ENCODE results near the gene ZNF627. TPM values are rescaled to one million over a fixed set of nuclear protein-coding genes. Genes with fewer than 3 reads are reported as not detected.

ZNF627 gene
- total and polyA plus RNA-seq, 4 donors, result 4.8 to 30.6 (median 8.8) TPM

DNA sequence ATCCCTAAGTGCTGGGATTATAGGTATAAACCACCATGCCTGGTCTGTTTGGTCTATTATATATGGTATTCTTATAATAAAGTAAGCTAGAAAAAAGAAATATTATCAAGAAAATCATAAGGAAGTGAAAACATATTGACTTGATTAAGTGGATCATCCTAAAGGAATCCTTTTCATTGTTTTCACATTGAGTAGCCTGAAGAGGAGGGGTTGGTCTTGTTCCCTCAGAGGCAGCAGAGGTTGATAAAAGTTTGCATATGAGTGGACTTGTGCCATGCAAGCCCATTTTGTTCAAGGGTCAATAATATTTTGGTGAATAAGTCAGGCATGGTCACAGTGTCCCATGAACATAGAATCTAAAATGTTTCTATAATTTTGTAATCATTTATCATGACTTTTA is 52.7 kb downstream of the ZNF627 start:
- H3K36me3 ChIP-seq (ENCODE audit: control insufficient read depth in 4 of 4, insufficient read depth in 4 of 4, low read length in 4 of 4), result peaks cover 0 to 41% (median 12%) of the 10 kb centered on the region in 4 donors
- ATAC-seq (ENCODE audit: insufficient read depth, low FRiP score) (no peak), DNase-seq (no peak)
- no peak overlapping the region for H3K9ac ChIP-seq (ENCODE audit: insufficient read depth in 1 of 2, low read length in 2 of 2)
- no peak overlapping the region for H3K4me3 ChIP-seq
- H3K27ac ChIP-seq (ENCODE audit: low read depth in 1 of 2, low read length in 1 of 2), result no peak overlapping the region
- H3K27me3 ChIP-seq (ENCODE audit: control insufficient read depth in 3 of 3, insufficient read depth in 3 of 3, low read length in 2 of 3), result no peaks in the 10 kb centered on the region
- no peaks in the 10 kb centered on the region for H3K4me1 ChIP-seq (ENCODE audit: control insufficient read depth in 5 of 5, insufficient read depth in 5 of 5, low read length in 5 of 5)
- H3K9me3 ChIP-seq (ENCODE audit: control insufficient read depth in 4 of 4, insufficient read depth in 3 of 4, low read length in 3 of 4), result peaks cover 3 to 19% (median 15%) of the 10 kb centered on the region in 4 donors
- TF ChIP-seq, protein P1, sequence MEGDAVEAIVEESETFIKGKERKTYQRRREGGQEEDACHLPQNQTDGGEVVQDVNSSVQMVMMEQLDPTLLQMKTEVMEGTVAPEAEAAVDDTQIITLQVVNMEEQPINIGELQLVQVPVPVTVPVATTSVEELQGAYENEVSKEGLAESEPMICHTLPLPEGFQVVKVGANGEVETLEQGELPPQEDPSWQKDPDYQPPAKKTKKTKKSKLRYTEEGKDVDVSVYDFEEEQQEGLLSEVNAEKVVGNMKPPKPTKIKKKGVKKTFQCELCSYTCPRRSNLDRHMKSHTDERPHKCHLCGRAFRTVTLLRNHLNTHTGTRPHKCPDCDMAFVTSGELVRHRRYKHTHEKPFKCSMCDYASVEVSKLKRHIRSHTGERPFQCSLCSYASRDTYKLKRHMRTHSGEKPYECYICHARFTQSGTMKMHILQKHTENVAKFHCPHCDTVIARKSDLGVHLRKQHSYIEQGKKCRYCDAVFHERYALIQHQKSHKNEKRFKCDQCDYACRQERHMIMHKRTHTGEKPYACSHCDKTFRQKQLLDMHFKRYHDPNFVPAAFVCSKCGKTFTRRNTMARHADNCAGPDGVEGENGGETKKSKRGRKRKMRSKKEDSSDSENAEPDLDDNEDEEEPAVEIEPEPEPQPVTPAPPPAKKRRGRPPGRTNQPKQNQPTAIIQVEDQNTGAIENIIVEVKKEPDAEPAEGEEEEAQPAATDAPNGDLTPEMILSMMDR (IDR thresholded peaks at IDR 0.05; ENCODE audit: control extremely low read depth, extremely low read depth), result no peak

DNA sequence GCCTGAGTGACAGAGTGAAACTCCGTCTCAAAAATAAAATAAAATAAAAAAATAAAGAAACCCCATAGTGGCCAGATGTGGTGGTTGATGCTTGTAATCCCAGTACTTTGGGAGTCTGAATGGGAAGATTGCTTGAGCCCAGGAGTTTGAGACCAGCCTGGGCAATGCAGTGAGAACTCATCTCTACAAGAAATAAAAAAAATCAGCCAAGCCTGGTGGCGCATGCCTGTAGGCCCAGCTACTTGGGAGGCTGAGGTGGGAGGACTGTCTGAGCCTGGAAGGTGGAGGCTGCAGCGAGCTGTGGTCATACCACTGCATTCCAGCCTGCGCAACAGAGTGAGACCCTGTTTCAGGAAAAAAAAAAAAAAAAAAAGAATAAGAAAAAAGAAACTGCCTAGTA is 53.8 kb downstream of the ZNF627 start:
- H3K27me3 ChIP-seq (ENCODE audit: control insufficient read depth in 3 of 3, insufficient read depth in 3 of 3, low read length in 2 of 3), result no peaks in the 10 kb centered on the region
- no peak overlapping the region for H3K4me3 ChIP-seq
- ATAC-seq (ENCODE audit: insufficient read depth, low FRiP score), result no peak
- H3K36me3 ChIP-seq (ENCODE audit: control insufficient read depth in 4 of 4, insufficient read depth in 4 of 4, low read length in 4 of 4), result peaks cover 0 to 42% (median 12%) of the 10 kb centered on the region in 4 donors
- TF ChIP-seq, protein P1 (IDR thresholded peaks at IDR 0.05; ENCODE audit: control extremely low read depth, extremely low read depth), result no peak
- no peak for DNase-seq
- WGBS, 2 donors, result 98 to 100% methylated on average over 4 of the region's 4 CpGs
- no peak overlapping the region for H3K9ac ChIP-seq (ENCODE audit: insufficient read depth in 1 of 2, low read length in 2 of 2)
- no peaks in the 10 kb centered on the region for H3K4me1 ChIP-seq (ENCODE audit: control insufficient read depth in 5 of 5, insufficient read depth in 5 of 5, low read length in 5 of 5)
- peaks cover 3 to 19% (median 15%) of the 10 kb centered on the region in 4 donors for H3K9me3 ChIP-seq (ENCODE audit: control insufficient read depth in 4 of 4, insufficient read depth in 3 of 4, low read length in 3 of 4)
- no peak overlapping the region for H3K27ac ChIP-seq (ENCODE audit: low read depth in 1 of 2, low read length in 1 of 2)

DNA sequence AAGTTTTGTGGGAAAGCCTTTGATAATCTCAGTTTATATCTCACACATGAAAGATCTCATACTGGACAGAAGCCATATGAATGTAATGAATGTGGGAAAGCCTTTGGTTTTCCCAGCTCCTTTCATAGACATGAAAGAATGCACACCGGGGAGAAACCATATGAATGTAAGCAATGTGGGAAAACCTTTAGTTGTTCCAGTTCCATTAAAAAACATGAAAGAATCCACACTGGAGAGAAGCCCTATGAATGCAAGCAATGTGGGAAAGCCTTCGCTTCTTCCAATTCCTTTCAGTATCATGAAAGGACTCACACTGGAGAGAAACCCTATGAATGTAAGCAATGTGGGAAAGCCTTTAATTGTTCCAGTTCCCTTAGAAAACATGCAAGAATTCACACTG is 54.8 kb downstream of the ZNF627 start:
- WGBS, 2 donors, result 73 to 98% methylated on average over 2 of the region's 2 CpGs
- ATAC-seq (ENCODE audit: insufficient read depth, low FRiP score), result no peak
- H3K4me1 ChIP-seq (ENCODE audit: control insufficient read depth in 5 of 5, insufficient read depth in 5 of 5, low read length in 5 of 5), result no peaks in the 10 kb centered on the region

More for the DNA sequence above, 54.8 kb downstream of the ZNF627 start:
- H3K27ac ChIP-seq (ENCODE audit: low read depth in 1 of 2, low read length in 1 of 2), result no peak overlapping the region
- H3K9me3 ChIP-seq (ENCODE audit: control insufficient read depth in 4 of 4, insufficient read depth in 3 of 4, low read length in 3 of 4), result peaks cover 3 to 19% (median 15%) of the 10 kb centered on the region in 4 donors
- no peaks in the 10 kb centered on the region for H3K27me3 ChIP-seq (ENCODE audit: control insufficient read depth in 3 of 3, insufficient read depth in 3 of 3, low read length in 2 of 3)
- H3K4me3 ChIP-seq, result no peak overlapping the region
- H3K36me3 ChIP-seq (ENCODE audit: control insufficient read depth in 4 of 4, insufficient read depth in 4 of 4, low read length in 4 of 4), result peaks cover 0 to 42% (median 12%) of the 10 kb centered on the region in 4 donors
- H3K9ac ChIP-seq (ENCODE audit: insufficient read depth in 1 of 2, low read length in 2 of 2), result no peak overlapping the region
- no peak for DNase-seq
- TF ChIP-seq, protein P1 (IDR thresholded peaks at IDR 0.05; ENCODE audit: control extremely low read depth, extremely low read depth), result no peak
